WERI-Rb-1 (cell line): Measurements from ENCODE around the gene UTF1.
"Not testable (repeated sequence)": the region's sequence is repeated elsewhere in the genome, so short reads cannot be mapped to it uniquely, and the experiment has no call there.

Experiments
- DNase-seq: peaks from one replicate; pipeline ENCODE4 v3.0.0-alpha.2; 2020
- H3K27ac ChIP-seq: fragments of 250-450 bp; sonication (Bioruptor Pico); 2 replicates; pipeline ENCODE4 v1.5.1; 2020; ENCODE audit warnings: mild to moderate bottlenecking, moderate library complexity
- H3K27me3 ChIP-seq: fragments of 250-450 bp; sonication (Bioruptor Pico); 2 replicates; pipeline ENCODE4 v1.5.1; 2021; ENCODE audit warnings: mild to moderate bottlenecking, low read depth, moderate library complexity; ENCODE audit not compliant: insufficient read depth, severe bottlenecking
- H3K36me3 ChIP-seq: fragments of 250-450 bp; sonication (Bioruptor Pico); 2 replicates; pipeline ENCODE4 v1.5.1; 2020; ENCODE audit warnings: mild to moderate bottlenecking, moderate library complexity
- H3K4me3 ChIP-seq: 2 replicates; pipeline ENCODE4 v1.5.1; 2011; ENCODE audit warnings: low read depth, mild to moderate bottlenecking, control low read depth, low read length
- H3K9me3 ChIP-seq: fragments of 250-450 bp; sonication (Bioruptor Pico); 2 replicates; pipeline ENCODE4 v1.5.1; 2021; ENCODE audit warnings: mild to moderate bottlenecking, moderate library complexity; ENCODE audit not compliant: severe bottlenecking
- CTCF ChIP-seq: IDR thresholded peaks from 2 replicates; pipeline ENCODE4 v1.5.1; 2011; ENCODE audit warnings: low read depth, mild to moderate bottlenecking, control low read depth, inconsistent platforms, low read length

Gene UTF1

GRCh38 chr10:133230387-133231195 lies 574 bp downstream of the UTF1 start:
- no peaks in the 10 kb centered on the region for H3K9me3 ChIP-seq
- peak overlapping the region; percentile 26 for H3K4me3 ChIP-seq
- peaks cover 8% of the 10 kb centered on the region for H3K27me3 ChIP-seq
- TF ChIP-seq CTCF, result no peak
- no peaks in the 10 kb centered on the region for H3K36me3 ChIP-seq
- DNase-seq, result no peak
- no peak overlapping the region for H3K27ac ChIP-seq

- DNase-seq, result no peak
- H3K27ac ChIP-seq, result no peak overlapping the region
- H3K9me3 ChIP-seq, result no peaks in the 10 kb centered on the region
- H3K27me3 ChIP-seq, result peaks cover 9% of the 10 kb centered on the region
- no peak overlapping the region for H3K4me3 ChIP-seq
- no peak for TF ChIP-seq CTCF
- H3K36me3 ChIP-seq, result no peaks in the 10 kb centered on the region
Measured at GRCh38 chr10:133231244-133231945, 1.4 kb downstream of the UTF1 start.

GRCh38 chr10:133231946-133232574 lies 2.0 kb downstream of the UTF1 start:
- H3K27me3 ChIP-seq, result peaks cover 16% of the 10 kb centered on the region

GRCh38 chr10:133234796-133235195 lies 4.8 kb downstream of the UTF1 start:
- not testable (repeated sequence) for H3K27ac ChIP-seq, DNase-seq, H3K4me3 ChIP-seq, H3K9me3 ChIP-seq, H3K36me3 ChIP-seq
- H3K27me3 ChIP-seq, result peaks cover 16% of the 10 kb centered on the region

More at GRCh38 chr10:133231946-133232574, 2.0 kb downstream of the UTF1 start:
- DNase-seq, result no peak
- Histone ChIP-seq H3K4me3 (no peak overlapping the region), H3K27ac (no peak overlapping the region), H3K36me3 (no peaks in the 10 kb centered on the region), H3K9me3 (no peaks in the 10 kb centered on the region)
- no peak for TF ChIP-seq CTCF

GRCh38 chr10:133235265-133235855 lies 5.3 kb downstream of the UTF1 start:
- Histone ChIP-seq H3K4me3 (no peak overlapping the region), H3K9me3 (no peaks in the 10 kb centered on the region), H3K36me3 (no peaks in the 10 kb centered on the region), H3K27me3 (peaks cover 16% of the 10 kb centered on the region), H3K27ac (no peak overlapping the region)
- no peak for TF ChIP-seq CTCF
- DNase-seq, result no peak

- Histone ChIP-seq H3K36me3 (no peaks in the 10 kb centered on the region), H3K27me3 (peaks cover 16% of the 10 kb centered on the region), H3K4me3 (no peak overlapping the region), H3K9me3 (no peaks in the 10 kb centered on the region), H3K27ac (no peak overlapping the region)
- DNase-seq, result no peak
- no peak for TF ChIP-seq CTCF
Measured at GRCh38 chr10:133235932-133236331, 5.9 kb downstream of the UTF1 start.
